ENCODE data around the gene KCTD1. TPM values are rescaled to one million over a fixed set of nuclear protein-coding genes. Genes with fewer than 3 reads are reported as not detected.

KCTD1 gene
- total RNA-seq, 2 experiments from 2014 or later, result 10.1 to 10.3 TPM

DNA sequence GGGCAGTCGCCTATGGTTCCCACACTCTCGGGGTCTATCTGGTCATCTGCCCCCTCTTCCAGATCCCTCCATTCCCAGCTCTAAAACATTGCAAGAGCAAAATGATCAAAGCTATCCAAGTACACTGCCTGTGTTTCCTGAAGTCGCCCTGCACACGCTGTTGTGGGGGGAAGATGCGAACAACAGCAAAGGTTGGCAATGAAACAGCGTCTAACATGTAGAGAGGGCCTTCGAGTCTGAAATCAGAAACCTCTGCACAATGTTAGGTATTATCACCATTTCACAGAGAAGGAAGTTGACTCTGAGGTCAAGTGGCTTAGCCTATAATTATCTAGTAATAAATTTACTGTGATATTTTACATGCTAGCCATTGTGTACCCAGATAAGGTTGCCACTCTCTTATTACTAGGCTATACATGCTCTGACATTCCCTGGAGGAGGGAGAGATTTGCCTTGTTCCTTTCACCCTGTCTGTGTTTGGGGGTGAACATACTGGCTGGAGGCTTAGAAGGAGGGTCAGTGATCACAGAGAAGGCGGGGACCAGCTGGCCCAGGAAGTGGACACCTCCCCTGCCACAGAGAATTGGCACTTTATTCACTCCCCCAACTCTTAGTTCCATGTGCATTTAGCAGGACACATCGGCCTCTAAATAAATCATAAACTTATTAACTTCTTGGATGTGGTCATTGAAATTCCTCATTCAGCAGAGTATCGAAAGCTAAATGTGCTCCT lies 36.8 kb downstream of the KCTD1 start:
- no TSS peak for BruUV-seq (replicated peaks)
- Histone ChIP-seq H3K4me2 (ENCODE audit: low read length) (no peak overlapping the region), H3K9me2 (ENCODE audit: insufficient read depth, low read length) (no peaks in the 10 kb centered on the region), H2AFZ (ENCODE audit: low read length) (no peak overlapping the region), H3K4me3 (ENCODE audit: low read depth, low read length, poor library complexity, severe bottlenecking) (no peak overlapping the region), H4K20me1 (ENCODE audit: insufficient read depth, low read length) (no peaks in the 10 kb centered on the region), H3K36me3 (ENCODE audit: insufficient read depth, low read length) (no peaks in the 10 kb centered on the region), H3K9me3 (ENCODE audit: low read length) (no peaks in the 10 kb centered on the region), H3K79me2 (ENCODE audit: insufficient read depth, low read depth, low read length) (no peaks in the 10 kb centered on the region), H3K4me1 (ENCODE audit: insufficient read depth, low read length, poor library complexity, severe bottlenecking) (no peaks in the 10 kb centered on the region), H3K27ac (ENCODE audit: low read depth, low read length, poor library complexity, severe bottlenecking) (no peak overlapping the region)
- intact Hi-C loops (cut with micrococcal nuclease; ENCODE audit: unreplicated experiment), result no loop called here
- DNase-seq (ENCODE audit: low spot score), result no peak
- TF ChIP-seq, protein P1, sequence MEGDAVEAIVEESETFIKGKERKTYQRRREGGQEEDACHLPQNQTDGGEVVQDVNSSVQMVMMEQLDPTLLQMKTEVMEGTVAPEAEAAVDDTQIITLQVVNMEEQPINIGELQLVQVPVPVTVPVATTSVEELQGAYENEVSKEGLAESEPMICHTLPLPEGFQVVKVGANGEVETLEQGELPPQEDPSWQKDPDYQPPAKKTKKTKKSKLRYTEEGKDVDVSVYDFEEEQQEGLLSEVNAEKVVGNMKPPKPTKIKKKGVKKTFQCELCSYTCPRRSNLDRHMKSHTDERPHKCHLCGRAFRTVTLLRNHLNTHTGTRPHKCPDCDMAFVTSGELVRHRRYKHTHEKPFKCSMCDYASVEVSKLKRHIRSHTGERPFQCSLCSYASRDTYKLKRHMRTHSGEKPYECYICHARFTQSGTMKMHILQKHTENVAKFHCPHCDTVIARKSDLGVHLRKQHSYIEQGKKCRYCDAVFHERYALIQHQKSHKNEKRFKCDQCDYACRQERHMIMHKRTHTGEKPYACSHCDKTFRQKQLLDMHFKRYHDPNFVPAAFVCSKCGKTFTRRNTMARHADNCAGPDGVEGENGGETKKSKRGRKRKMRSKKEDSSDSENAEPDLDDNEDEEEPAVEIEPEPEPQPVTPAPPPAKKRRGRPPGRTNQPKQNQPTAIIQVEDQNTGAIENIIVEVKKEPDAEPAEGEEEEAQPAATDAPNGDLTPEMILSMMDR (conservative IDR thresholded peaks at IDR 0.05; ENCODE audit: low read length), result no peak
- TF ChIP-seq EZH2phosphoT487 (IDR thresholded peaks at IDR 0.05; ENCODE audit: borderline replicate concordance, low read depth, low read length), result no peak
- ChIA-PET POLR2A (interaction anchor here (0.6 kb wide), 1 partner anchor 100 kb away, joined by 4 read pairs; no protein-coding TSS in a partner anchor), CTCF (ENCODE audit: unreplicated experiment) (no interaction called here)

GRCh38 chr18:26510337-26510736 lies 38.0 kb downstream of the KCTD1 start:
- no peak overlapping the region for H3K4me2 ChIP-seq (ENCODE audit: low read length)
- no peaks in the 10 kb centered on the region for H3K9me2 ChIP-seq (ENCODE audit: insufficient read depth, low read length)
- H3K36me3 ChIP-seq (ENCODE audit: insufficient read depth, low read length), result no peaks in the 10 kb centered on the region
- TF ChIP-seq EZH2phosphoT487 (IDR thresholded peaks at IDR 0.05; ENCODE audit: borderline replicate concordance, low read depth, low read length), result no peak
- TF ChIP-seq, protein P1 (conservative IDR thresholded peaks at IDR 0.05; ENCODE audit: low read length), result no peak
- no peak overlapping the region for H3K27ac ChIP-seq (ENCODE audit: low read depth, low read length, poor library complexity, severe bottlenecking)
- ChIA-PET POLR2A (interaction anchor here (0.7 to 0.8 kb wide), 2 partner anchors 25 to 42 kb away, joined by 3 to 5 read pairs; no protein-coding TSS in a partner anchor), CTCF (ENCODE audit: unreplicated experiment) (no interaction called here)
- H3K9me3 ChIP-seq (ENCODE audit: low read length), result no peaks in the 10 kb centered on the region
- H3K4me1 ChIP-seq (ENCODE audit: insufficient read depth, low read length, poor library complexity, severe bottlenecking), result no peaks in the 10 kb centered on the region
- intact Hi-C loops (cut with micrococcal nuclease; ENCODE audit: unreplicated experiment), result no loop called here
- H4K20me1 ChIP-seq (ENCODE audit: insufficient read depth, low read length), result no peaks in the 10 kb centered on the region
- no peak overlapping the region for H3K4me3 ChIP-seq (ENCODE audit: low read depth, low read length, poor library complexity, severe bottlenecking)
- no peaks in the 10 kb centered on the region for H3K79me2 ChIP-seq (ENCODE audit: insufficient read depth, low read depth, low read length)
- DNase-seq (ENCODE audit: low spot score), result no peak
- no peak overlapping the region for H2AFZ ChIP-seq (ENCODE audit: low read length)
- no TSS peak for BruUV-seq (replicated peaks)

DNA sequence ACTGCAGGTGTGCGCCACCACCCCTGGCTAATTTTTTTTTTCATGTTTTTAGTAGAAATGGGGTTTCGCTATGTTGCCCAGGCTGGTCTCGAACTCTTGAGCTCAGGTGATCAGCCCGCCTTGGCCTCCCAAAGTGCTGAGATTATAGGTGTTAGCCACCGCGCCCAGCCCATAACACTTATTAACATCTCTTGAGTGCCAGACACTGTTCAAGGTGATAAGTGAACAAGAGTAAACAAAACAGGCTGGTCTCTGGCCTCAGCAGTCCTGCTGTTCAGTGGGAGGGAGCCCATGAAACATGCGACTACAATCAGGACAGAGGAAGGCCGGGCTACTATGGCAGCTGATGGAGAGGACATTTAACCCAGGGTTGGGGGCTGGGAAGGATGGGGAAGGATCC lies 42.3 kb downstream of the KCTD1 start:
- no peak overlapping the region for H3K4me3 ChIP-seq (ENCODE audit: low read depth, low read length, poor library complexity, severe bottlenecking)
- H3K27ac ChIP-seq (ENCODE audit: low read depth, low read length, poor library complexity, severe bottlenecking), result no peak overlapping the region
- H3K9me3 ChIP-seq (ENCODE audit: low read length), result no peaks in the 10 kb centered on the region
- intact Hi-C loops (cut with micrococcal nuclease; ENCODE audit: unreplicated experiment), result no loop called here
- BruUV-seq (replicated peaks), result no TSS peak
- H3K4me2 ChIP-seq (ENCODE audit: low read length), result no peak overlapping the region
- ChIA-PET POLR2A (no interaction called here), CTCF (ENCODE audit: unreplicated experiment) (no interaction called here)
- H3K9me2 ChIP-seq (ENCODE audit: insufficient read depth, low read length), result no peaks in the 10 kb centered on the region
- H2AFZ ChIP-seq (ENCODE audit: low read length), result no peak overlapping the region
- no peak for DNase-seq (ENCODE audit: low spot score)
- no peaks in the 10 kb centered on the region for H3K79me2 ChIP-seq (ENCODE audit: insufficient read depth, low read depth, low read length)
- H4K20me1 ChIP-seq (ENCODE audit: insufficient read depth, low read length), result no peaks in the 10 kb centered on the region
- H3K36me3 ChIP-seq (ENCODE audit: insufficient read depth, low read length), result no peaks in the 10 kb centered on the region
- H3K4me1 ChIP-seq (ENCODE audit: insufficient read depth, low read length, poor library complexity, severe bottlenecking), result no peaks in the 10 kb centered on the region
- no peak for TF ChIP-seq EZH2phosphoT487 (IDR thresholded peaks at IDR 0.05; ENCODE audit: borderline replicate concordance, low read depth, low read length)

Data from OCI-LY7 (cell line).